K562 (cell line): ENCODE measurements around the gene ADAMTSL2. TPM values are rescaled to one million over a fixed set of nuclear protein-coding genes. Genes with fewer than 3 reads are reported as not detected.

Source experiments
- ATAC-seq: fragments of 200-7000 bp; cut with Tn5 transposase; 3 replicates; pipeline ENCODE4 v1.9.1; 2020; ENCODE audit warnings: moderate library complexity
- BruUV-seq: library from RNA; stranded (reverse); fragments of 400-500 nt; replicated peaks from 2 replicates; lab custom pipeline; 2021; lab: Mats Ljungman, UMichigan
- CTCF ChIA-PET: fragments of 300-600 bp; formaldehyde crosslinking; extraction: SDS; loops from one replicate; lab custom pipeline; 2021; ENCODE audit warnings: low intra/inter-chr PET ratio; lab: Yijun Ruan, JAX
- POLR2A ChIA-PET: fragments of 300-600, 350-650 bp; sonication (Branson Sonifier 250); formaldehyde crosslinking; extraction: SDS; loops from one replicate; lab custom pipeline; 2021; ENCODE audit warnings: antibody characterized with exemption, inconsistent platforms; lab: Yijun Ruan, JAX
- DNase-seq, 4 experiments: peaks; one replicate each; pipeline versions ENCODE4 v3.0.0 to v3.0.0-alpha.2; 2011 to 2018; ENCODE audit warnings: low spot score in 3 of 4, mixed read lengths in 3 of 4; ENCODE audit errors: extremely low read depth in 1 of 4
- FAIRE-seq: peaks from 2 replicates; lab custom pipeline; 2011; peaks lifted over from hg19 to GRCh38; lab: Jason Lieb, UNC
- H2AFZ ChIP-seq: 2 replicates; pipeline ENCODE4 v1.6.0; 2011; ENCODE audit warnings: low read depth, low read length, control low read depth, inconsistent platforms
- H3K27ac ChIP-seq: fragments of 200-600 bp; 3 replicates; pipeline ENCODE4 v1.8.0; 2011; ENCODE audit warnings: low read depth, mild to moderate bottlenecking, control low read depth, inconsistent platforms, low read length, moderate library complexity, mixed read lengths; ENCODE audit errors: extremely low read depth
- H3K27me3 ChIP-seq, 2 experiments: fragments of 300-600 bp in 1 of 2; 2 replicates in 1 of 2; 3 replicates in 1 of 2; pipeline versions ENCODE4 v1.6.0 to v1.8.0; 2011; ENCODE audit warnings: inconsistent platforms in 2 of 2, low read length in 2 of 2, mild to moderate bottlenecking in 1 of 2, mixed read lengths in 1 of 2, moderate library complexity in 1 of 2; ENCODE audit not compliant: control insufficient read depth in 2 of 2, insufficient read depth in 2 of 2
- H3K36me3 ChIP-seq: fragments of 300-600 bp; 3 replicates; pipeline ENCODE4 v1.8.0; 2011; ENCODE audit warnings: mild to moderate bottlenecking, low read length, inconsistent platforms; ENCODE audit not compliant: control insufficient read depth, insufficient read depth
- H3K4me1 ChIP-seq, 2 experiments: fragments of 200-600 bp in 1 of 2; replicated peaks in 1 of 2; 2 replicates in 1 of 2; 3 replicates in 1 of 2; pipeline versions ENCODE4 v1.5.1 to v1.8.0; 2011; ENCODE audit warnings: inconsistent platforms in 2 of 2, low read length in 2 of 2, mild to moderate bottlenecking in 1 of 2, mixed read lengths in 1 of 2, moderate library complexity in 1 of 2; ENCODE audit not compliant: control insufficient read depth in 2 of 2, insufficient read depth in 2 of 2
- H3K4me2 ChIP-seq: 2 replicates; pipeline ENCODE4 v1.6.1; 2011; ENCODE audit warnings: low read length, control low read depth, inconsistent platforms, mixed read lengths; ENCODE audit not compliant: insufficient read depth
- H3K4me3 ChIP-seq: fragments of 200-600 bp; sonication (generic), shearing (Covaris generic); 2 replicates; pipeline ENCODE4 v1.5.1; 2016; ENCODE audit warnings: control low read depth, inconsistent platforms
- H3K79me2 ChIP-seq: fragments of 200-600 bp; 3 replicates; pipeline ENCODE4 v1.8.0; 2011; ENCODE audit warnings: low read length, inconsistent platforms; ENCODE audit not compliant: control insufficient read depth, insufficient read depth
- H3K9ac ChIP-seq, 2 experiments: 2 replicates each; pipeline versions ENCODE4 v1.6.0 to v1.6.1; 2011; ENCODE audit warnings: low read depth in 2 of 2, low read length in 2 of 2, control low read depth in 1 of 2, inconsistent platforms in 1 of 2, mild to moderate bottlenecking in 1 of 2, mixed read lengths in 1 of 2; ENCODE audit not compliant: insufficient read depth in 1 of 2
- H3K9me1 ChIP-seq: one replicate; pipeline ENCODE4 v1.6.0; 2011; ENCODE audit warnings: inconsistent platforms, mild to moderate bottlenecking, low read length, moderate library complexity; ENCODE audit not compliant: control insufficient read depth, insufficient read depth
- H3K9me3 ChIP-seq: replicated peaks from 2 replicates; pipeline ENCODE4 v1.5.1; 2011; ENCODE audit warnings: low read depth, low read length, inconsistent platforms; ENCODE audit not compliant: control insufficient read depth, insufficient read depth
- H4K20me1 ChIP-seq: replicated peaks from 2 replicates; pipeline ENCODE4 v1.6.1; 2011; ENCODE audit warnings: low read length, inconsistent platforms, mixed read lengths; ENCODE audit not compliant: control insufficient read depth, insufficient read depth
- ATF2 ChIP-seq: sonication (generic); formaldehyde crosslinking; IDR thresholded peaks from 2 replicates; pipeline ENCODE4 v1.8.1; 2022; ENCODE audit warnings: missing genetic modification reagents
- CREB1 ChIP-seq, 2 experiments: sonication (generic) in 1 of 2; formaldehyde crosslinking in 1 of 2; IDR thresholded peaks; 2 replicates each; pipeline versions ENCODE4 v1.6.1 to v1.8.0; 2012 to 2022; ENCODE audit warnings: inconsistent platforms in 1 of 2, mild to moderate bottlenecking in 1 of 2, missing genetic modification reagents in 1 of 2, moderate library complexity in 1 of 2
- FOXA1 ChIP-seq: fragments of 450-650 bp; IDR thresholded peaks from 2 replicates; pipeline ENCODE4 v1.6.1; 2016; ENCODE audit warnings: mild to moderate bottlenecking, borderline replicate concordance
- KLF10 ChIP-seq: fragments of 250-450 bp; sonication (Bioruptor Pico); IDR thresholded peaks from 2 replicates; pipeline ENCODE4 v1.6.1; 2021; ENCODE audit warnings: matching md5 sums
- NFXL1 ChIP-seq: fragments of 450-650 bp; formaldehyde crosslinking; IDR thresholded peaks from 2 replicates; pipeline ENCODE4 v1.4.0; 2021; ENCODE audit warnings: mild to moderate bottlenecking
- RAD21 ChIP-seq, 2 experiments: fragments of 250-450 bp in 1 of 2; fragments of 450-650 bp in 1 of 2; sonication (Bioruptor Pico) in 1 of 2; formaldehyde crosslinking in 1 of 2; IDR thresholded peaks in 1 of 2; conservative IDR thresholded peaks in 1 of 2; 2 replicates each; pipeline versions ENCODE4 v1.4.0 to v1.8.0; 2020 to 2022; ENCODE audit warnings: mild to moderate bottlenecking in 2 of 2, moderate library complexity in 1 of 2
- RBFOX2 ChIP-seq: fragments of 200-400 bp; formaldehyde crosslinking; IDR thresholded peaks from 2 replicates; pipeline ENCODE4 v1.6.1; 2017; ENCODE audit warnings: low read depth, mild to moderate bottlenecking, low read length, moderate library complexity
- SETDB1 ChIP-seq: IDR thresholded peaks from one replicate; pipeline ENCODE4 v1.6.1; 2012; ENCODE audit warnings: low read length, control low read depth, inconsistent platforms
- SIN3B ChIP-seq: fragments of 450-650 bp; IDR thresholded peaks from 2 replicates; pipeline ENCODE4 v1.6.1; 2017; ENCODE audit warnings: low read depth, mild to moderate bottlenecking, moderate library complexity
- ZFP91 ChIP-seq: sonication (generic); formaldehyde crosslinking; IDR thresholded peaks from 2 replicates; pipeline ENCODE4 v1.8.0; 2022; ENCODE audit warnings: mild to moderate bottlenecking, missing genetic modification reagents
- ZNF212 ChIP-seq: fragments of 450-650 bp; formaldehyde crosslinking; IDR thresholded peaks from 2 replicates; pipeline ENCODE4 v1.4.0; 2020; ENCODE audit warnings: mild to moderate bottlenecking
- ZNF77 ChIP-seq: fragments of 250-450 bp; sonication (Bioruptor Pico); IDR thresholded peaks from 2 replicates; pipeline ENCODE4 v1.5.0; 2020
- WGBS: fragments of 100-300 bp; shearing (Covaris generic); methylation state at CpG from one replicate; pipeline ENCODE4 v1.1.6; 2016; ENCODE audit warnings: low coverage, mixed read lengths; ENCODE audit not compliant: insufficient coverage; ENCODE audit errors: missing lambda C conversion rate; 5-methylcytosine and 5-hydroxymethylcytosine counted together
- in situ Hi-C: fragments of 300-500 bp; cut with MboI; formaldehyde crosslinking; loops from 4 replicates; pipeline ENCODE4 v1.15.0; 2018; ENCODE audit warnings: inconsistent platforms, mixed read lengths
- intact Hi-C: fragments of 100-400 bp; cut with micrococcal nuclease; formaldehyde crosslinking; loops from 2 replicates; pipeline ENCODE4 v1.14.2; 2022
- polyA plus RNA-seq, 8 experiments: library from polyadenylated mRNA; depleted of rRNA in 4 of 8; stranded (reverse) in 5 of 8; unstranded in 3 of 8; fragments of >200 nt; fragmentation: Nextera tagmentation in 2 of 8; fragmentation: Illumina TruSeq in 1 of 8; extraction: Ambion mirVana in 2 of 8; extraction: Trizol in 1 of 8; gene quantifications; 2 replicates each; pipeline versions ENCODE4 v1.2.1 to v1.2.3, GENCODE V29; 2011 to 2014; ENCODE audit warnings: inconsistent platforms in 1 of 8, missing spikeins in 1 of 8
- total RNA-seq, 7 experiments: library from RNA; depleted of rRNA in 6 of 7; stranded (reverse); fragments of >200 nt in 6 of 7; fragmentation: Illumina TruSeq in 2 of 7; extraction: Trizol in 2 of 7; gene quantifications; 2 replicates each; pipeline versions ENCODE4 v1.2.1 to v1.2.3, GENCODE V29; 2011 to 2021; ENCODE audit warnings: low replicate concordance in 1 of 7

The ADAMTSL2 gene
- total and polyA plus RNA-seq, 9 of the 15 experiments (the other 6 are each of a cell fraction or from before 2014, with no cell fraction given) = 0.04 TPM; not detected in 8

DNA sequence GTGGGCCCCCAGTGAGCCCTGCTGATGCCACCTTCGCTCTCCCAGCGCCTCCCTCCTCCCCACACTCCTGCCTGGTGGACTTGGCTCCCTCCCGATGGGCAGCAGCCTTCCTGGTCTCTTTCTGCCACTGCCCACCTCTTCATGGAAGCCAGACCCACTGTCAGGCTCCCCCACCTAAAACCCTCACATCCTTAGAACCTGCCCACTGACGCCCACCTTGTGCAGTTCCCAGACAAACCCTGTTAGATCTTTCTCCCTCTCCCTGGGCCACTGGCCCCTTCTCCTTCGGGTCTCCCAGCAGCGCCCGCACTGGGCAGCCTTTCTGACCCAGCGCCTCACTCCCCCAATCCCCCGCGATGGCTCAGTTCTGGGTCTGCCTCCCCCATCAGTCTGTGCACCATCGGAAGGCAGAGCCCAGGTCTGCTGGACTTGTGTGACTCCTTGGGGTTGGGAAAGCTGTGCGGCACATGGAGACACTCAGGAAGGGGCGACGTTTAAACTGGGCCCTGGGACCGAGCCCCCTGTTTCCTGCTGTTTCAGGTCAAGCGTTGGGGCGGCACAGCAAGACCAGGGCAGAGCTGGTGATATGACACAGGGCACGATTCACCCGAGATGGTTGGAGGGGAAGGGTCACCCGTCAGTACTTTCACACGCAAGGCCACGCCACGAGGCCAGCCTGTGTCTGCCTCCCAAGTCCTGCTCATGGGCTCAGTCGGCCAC, 27.1 kb upstream of the ADAMTSL2 start:
- Histone ChIP-seq H3K9me1 (no peaks in the 10 kb centered on the region), H3K27ac (no peak overlapping the region), H3K4me1 (peaks cover 21 to 30% of the 10 kb centered on the region in 2 experiments), H3K9me3 (peaks cover 5% of the 10 kb centered on the region; the same call in 1 of the 2 replicates), H3K9ac (0 out of 4 replicates have a peak overlapping the region, but pooled peaks of 1 of the 2 experiments have one; percentile 21), H4K20me1 (peaks cover 4% of the 10 kb centered on the region; the same call in 1 of the 2 replicates), H3K27me3 (peaks cover 3 to 21% of the 10 kb centered on the region in 2 experiments; a peak in 3 of 5 replicates), H3K36me3 (no peaks in the 10 kb centered on the region; the same call in 2 of the 3 replicates), H3K4me2 (no peak overlapping the region), H3K79me2 (no peaks in the 10 kb centered on the region), H2AFZ (no peak overlapping the region), H3K4me3 (no peak overlapping the region)
- no TSS peak for BruUV-seq
- intact Hi-C loops (no loop called here), in situ Hi-C loops (no loop called here)
- no peak for DNase-seq
- ATAC-seq = no peak
- CTCF ChIA-PET = no interaction called here
- POLR2A ChIA-PET = interaction anchor here (0.5 to 0.6 kb wide), 2 partner anchors 22 to 32 kb away, joined by 3 to 5 read pairs; no protein-coding TSS in a partner anchor
- WGBS = 51% methylated on average over 23 of the region's 24 CpGs
- FAIRE-seq = no peak
- no peak for TF ChIP-seq ZFP91
- no peak for TF ChIP-seq CREB1 (IDR thresholded peaks at IDR 0.05)
- TF ChIP-seq CREB1 (CRISPR knock-in tag; IDR thresholded peaks at IDR 0.05) = no peak
- TF ChIP-seq SETDB1 = no peak
- no peak for TF ChIP-seq FOXA1
- no peak for TF ChIP-seq ZNF77
- no peak for TF ChIP-seq NFXL1 (CRISPR knock-in tag)
- no peak for TF ChIP-seq KLF10 (CRISPR knock-in tag)
- no peak for TF ChIP-seq ATF2
- TF ChIP-seq SIN3B = no peak
- TF ChIP-seq ZNF212 (CRISPR knock-in tag) = no peak
- no peak for TF ChIP-seq RAD21 (CRISPR knock-in tag; conservative IDR thresholded peaks at IDR 0.05 in 1 of 2, IDR thresholded peaks at IDR 0.05 in 1 of 2)
- TF ChIP-seq RBFOX2 = no peak
